ENCODE measurements around the gene PRKCH.

DNA sequence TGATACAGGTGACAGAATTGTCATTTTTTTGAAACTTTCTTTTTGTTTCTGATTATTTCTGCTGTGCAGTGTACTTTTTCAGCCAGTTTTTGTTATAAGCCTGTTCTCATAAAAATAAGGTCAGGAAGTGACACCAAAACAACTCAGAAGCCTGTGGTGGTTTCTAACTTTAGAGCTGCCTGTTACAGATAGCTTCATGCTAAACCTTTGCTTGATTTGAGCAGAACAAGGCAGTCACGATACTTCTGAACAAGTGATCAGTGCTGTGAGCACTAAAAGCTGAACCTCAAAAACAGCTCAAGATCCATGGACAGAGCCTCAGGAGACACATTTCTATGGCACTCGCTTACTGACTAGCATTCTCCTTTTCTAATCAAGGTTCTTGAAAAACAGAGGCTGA, 82.0 kb downstream of the PRKCH start:
- no peak for TF ChIP-seq EZH2phosphoT487 (IDR thresholded peaks at IDR 0.05; ENCODE audit: low read depth)
- TF ChIP-seq, protein P1, sequence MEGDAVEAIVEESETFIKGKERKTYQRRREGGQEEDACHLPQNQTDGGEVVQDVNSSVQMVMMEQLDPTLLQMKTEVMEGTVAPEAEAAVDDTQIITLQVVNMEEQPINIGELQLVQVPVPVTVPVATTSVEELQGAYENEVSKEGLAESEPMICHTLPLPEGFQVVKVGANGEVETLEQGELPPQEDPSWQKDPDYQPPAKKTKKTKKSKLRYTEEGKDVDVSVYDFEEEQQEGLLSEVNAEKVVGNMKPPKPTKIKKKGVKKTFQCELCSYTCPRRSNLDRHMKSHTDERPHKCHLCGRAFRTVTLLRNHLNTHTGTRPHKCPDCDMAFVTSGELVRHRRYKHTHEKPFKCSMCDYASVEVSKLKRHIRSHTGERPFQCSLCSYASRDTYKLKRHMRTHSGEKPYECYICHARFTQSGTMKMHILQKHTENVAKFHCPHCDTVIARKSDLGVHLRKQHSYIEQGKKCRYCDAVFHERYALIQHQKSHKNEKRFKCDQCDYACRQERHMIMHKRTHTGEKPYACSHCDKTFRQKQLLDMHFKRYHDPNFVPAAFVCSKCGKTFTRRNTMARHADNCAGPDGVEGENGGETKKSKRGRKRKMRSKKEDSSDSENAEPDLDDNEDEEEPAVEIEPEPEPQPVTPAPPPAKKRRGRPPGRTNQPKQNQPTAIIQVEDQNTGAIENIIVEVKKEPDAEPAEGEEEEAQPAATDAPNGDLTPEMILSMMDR (IDR thresholded peaks at IDR 0.05; ENCODE audit: low read depth, low read length) = no peak
